HG03095 (cell line): ENCODE measurements around the gene DNAJC13.
"Not testable (repeated sequence)": the region's sequence is repeated elsewhere in the genome, so short reads cannot be mapped to it uniquely, and the experiment has no call there.

ENCODE experiments used
- ATAC-seq: cut with Tn5 transposase; IDR thresholded peaks from one replicate; pipeline ENCODE4 v1.9.1; 2021; ENCODE audit warnings: moderate library complexity; ENCODE audit not compliant: unreplicated experiment

DNAJC13 gene

GRCh38 chr3:132416807-132417694, at the start of gene DNAJC13:
Gene DNAJC13, plus strand, starts transcription at chr3:132417502. Its CDS starts 17,049 bp downstream, at chr3:132434551.
- peak; percentile 87 for ATAC-seq

- no peak for ATAC-seq
Observed at GRCh38 chr3:132368515-132368914, 48.8 kb upstream of the DNAJC13 start.

GRCh38 chr3:132368962-132369361, 48.3 kb upstream of the DNAJC13 start:
- ATAC-seq: no peak

- not testable (repeated sequence) for ATAC-seq
Observed at GRCh38 chr3:132376945-132377354, 40.4 kb upstream of the DNAJC13 start.

- no peak for ATAC-seq
Observed at GRCh38 chr3:132378048-132378762, 39.1 kb upstream of the DNAJC13 start.

GRCh38 chr3:132378846-132379245, 38.5 kb upstream of the DNAJC13 start:
- ATAC-seq: no peak

- no peak for ATAC-seq
Observed at GRCh38 chr3:132380920-132381319, 36.4 kb upstream of the DNAJC13 start.

GRCh38 chr3:132381348-132381944, 35.9 kb upstream of the DNAJC13 start:
- no peak for ATAC-seq

GRCh38 chr3:132382267-132382666, 35.0 kb upstream of the DNAJC13 start:
- ATAC-seq: no peak

- ATAC-seq: no peak
Observed at GRCh38 chr3:132382688-132383194, 34.6 kb upstream of the DNAJC13 start.

GRCh38 chr3:132386259-132386658, 31.0 kb upstream of the DNAJC13 start:
- no peak for ATAC-seq

GRCh38 chr3:132392675-132393074, 24.6 kb upstream of the DNAJC13 start:
- not testable (repeated sequence) for ATAC-seq

- ATAC-seq: no peak
Observed at GRCh38 chr3:132394320-132394719, 23.0 kb upstream of the DNAJC13 start.

GRCh38 chr3:132395126-132395525, 22.2 kb upstream of the DNAJC13 start:
- ATAC-seq: no peak

- no peak for ATAC-seq
Observed at GRCh38 chr3:132396255-132396654, 21.0 kb upstream of the DNAJC13 start.

GRCh38 chr3:132396776-132397175, 20.5 kb upstream of the DNAJC13 start:
- not testable (repeated sequence) for ATAC-seq

GRCh38 chr3:132399054-132399929, 18.0 kb upstream of the DNAJC13 start:
- no peak for ATAC-seq

- ATAC-seq: no peak
Observed at GRCh38 chr3:132401255-132401654, 16.0 kb upstream of the DNAJC13 start.

- no peak for ATAC-seq
Observed at GRCh38 chr3:132404276-132404675, 13.0 kb upstream of the DNAJC13 start.

GRCh38 chr3:132405188-132405587, 12.1 kb upstream of the DNAJC13 start:
- ATAC-seq: no peak
